K562 (cell line): Measurements from ENCODE around the gene TLCD5. TPM values are rescaled to one million over a fixed set of nuclear protein-coding genes. Genes with fewer than 3 reads are reported as not detected.
A peak's percentile ranks its signal among the peaks of the same experiment; 100 is the strongest.

Experiments
- ARNT ChIP-seq, 2 experiments: fragments of 450-650 bp; IDR thresholded peaks; 2 replicates each; pipeline ENCODE4 v1.6.1; 2016; ENCODE audit warnings: mild to moderate bottlenecking in 1 of 2
- CEBPZ ChIP-seq: fragments of 150-350 bp; IDR thresholded peaks from 2 replicates; pipeline ENCODE4 v1.6.1; 2014; ENCODE audit warnings: low read depth, mild to moderate bottlenecking, low read length, borderline replicate concordance
- CREM ChIP-seq: IDR thresholded peaks from 2 replicates; pipeline ENCODE4 v1.6.1; 2014; ENCODE audit warnings: antibody characterized with exemption, low read depth
- CTCFL ChIP-seq: IDR thresholded peaks from 2 replicates; pipeline ENCODE4 v1.6.1; 2011; ENCODE audit warnings: borderline replicate concordance, low read depth, mild to moderate bottlenecking, moderate library complexity, low read length; ENCODE audit not compliant: insufficient read depth, poor library complexity, severe bottlenecking
- ELF2 ChIP-seq: fragments of 250-450 bp; sonication (Bioruptor Pico); IDR thresholded peaks from 2 replicates; pipeline ENCODE4 v1.5.0; 2021; ENCODE audit warnings: mild to moderate bottlenecking
- ETV5 ChIP-seq: sonication (generic); formaldehyde crosslinking; IDR thresholded peaks from 2 replicates; pipeline ENCODE4 v1.4.0; 2020; ENCODE audit warnings: low read depth, mild to moderate bottlenecking, missing genetic modification reagents
- FIP1L1 ChIP-seq: fragments of 200-400 bp; formaldehyde crosslinking; IDR thresholded peaks from 2 replicates; pipeline ENCODE4 v1.6.1; 2018; ENCODE audit warnings: mild to moderate bottlenecking, low read depth, low read length; ENCODE audit not compliant: poor library complexity, severe bottlenecking
- FOXJ2 ChIP-seq: fragments of 200-800 bp; sonication (Bioruptor generic); IDR thresholded peaks from 2 replicates; pipeline ENCODE4 v1.6.1; 2016; ENCODE audit warnings: missing genetic modification characterization, missing compliant biosample characterization
- GATAD2A ChIP-seq: fragments of 450-650 bp; IDR thresholded peaks from 2 replicates; pipeline ENCODE4 v1.6.1; 2017
- HCFC1 ChIP-seq: IDR thresholded peaks from 2 replicates; pipeline ENCODE4 v1.6.1; 2012; ENCODE audit warnings: low read depth, low read length, improper control_type of control experiment
- HDAC2 ChIP-seq: fragments of 450-650 bp; IDR thresholded peaks from 2 replicates; pipeline ENCODE4 v1.6.1; 2016; ENCODE audit warnings: mild to moderate bottlenecking
- HES1 ChIP-seq: fragments of 450-650 bp; IDR thresholded peaks from 2 replicates; pipeline ENCODE4 v1.6.1; 2016; ENCODE audit warnings: low read depth, mild to moderate bottlenecking, moderate library complexity
- HLTF ChIP-seq: fragments of 450-650 bp; IDR thresholded peaks from 2 replicates; pipeline ENCODE4 v1.6.1; 2016
- MCM3 ChIP-seq: fragments of 450-650 bp; IDR thresholded peaks from 2 replicates; pipeline ENCODE4 v1.6.1; 2016
- NEUROD1 ChIP-seq: fragments of 150-350 bp; IDR thresholded peaks from 2 replicates; pipeline ENCODE4 v1.6.1; 2014; ENCODE audit warnings: borderline replicate concordance, low read length, low read depth; ENCODE audit not compliant: partially characterized antibody
- TEAD4 ChIP-seq, 2 experiments: sonication (generic) in 1 of 2; formaldehyde crosslinking in 1 of 2; IDR thresholded peaks; 2 replicates each; pipeline versions ENCODE4 v1.6.1 to v1.8.0; 2012 to 2022; ENCODE audit warnings: borderline replicate concordance in 1 of 2, inconsistent platforms in 1 of 2, low read length in 1 of 2, mild to moderate bottlenecking in 1 of 2, missing genetic modification reagents in 1 of 2
- WHSC1 ChIP-seq: IDR thresholded peaks from one replicate; pipeline ENCODE4 v1.6.1; 2012; ENCODE audit warnings: low read length, control low read depth, inconsistent platforms
- ZBTB49 ChIP-seq: sonication (generic); formaldehyde crosslinking; IDR thresholded peaks from 2 replicates; pipeline ENCODE4 v1.8.0; 2022; ENCODE audit warnings: missing genetic modification reagents, mild to moderate bottlenecking, borderline replicate concordance
- ZKSCAN1 ChIP-seq: fragments of 150-350 bp; IDR thresholded peaks from 2 replicates; pipeline ENCODE4 v1.6.1; 2016; ENCODE audit warnings: low read depth, low read length
- ZKSCAN3 ChIP-seq: fragments of 250-450 bp; sonication (Bioruptor Pico); IDR thresholded peaks from 2 replicates; pipeline ENCODE4 v1.4.0; 2020
- ZNF316 ChIP-seq: fragments of 450-650 bp; IDR thresholded peaks from 2 replicates; pipeline ENCODE4 v1.6.1; 2016
- ZNF764 ChIP-seq: fragments of 250-450 bp; sonication (Bioruptor Pico); IDR thresholded peaks from 2 replicates; pipeline ENCODE4 v1.4.0; 2020; ENCODE audit warnings: low read depth, mild to moderate bottlenecking, moderate library complexity
- polyA plus RNA-seq, 8 experiments: library from polyadenylated mRNA; depleted of rRNA in 4 of 8; stranded (reverse) in 5 of 8; unstranded in 3 of 8; fragments of >200 nt; fragmentation: Nextera tagmentation in 2 of 8; fragmentation: Illumina TruSeq in 1 of 8; extraction: Ambion mirVana in 2 of 8; extraction: Trizol in 1 of 8; gene quantifications; 2 replicates each; pipeline versions ENCODE4 v1.2.1 to v1.2.3, GENCODE V29; 2011 to 2014; ENCODE audit warnings: inconsistent platforms in 1 of 8, missing spikeins in 1 of 8
- total RNA-seq, 7 experiments: library from RNA; depleted of rRNA in 6 of 7; stranded (reverse); fragments of >200 nt in 6 of 7; fragmentation: Illumina TruSeq in 2 of 7; extraction: Trizol in 2 of 7; gene quantifications; 2 replicates each; pipeline versions ENCODE4 v1.2.1 to v1.2.3, GENCODE V29; 2011 to 2021; ENCODE audit warnings: low replicate concordance in 1 of 7

TLCD5 gene
- total and polyA plus RNA-seq, 9 of the 15 experiments (the other 6 are each of a cell fraction or from before 2014, with no cell fraction given), result 0.94 to 5.1 (median 1.6) TPM

GRCh38 chr11:120303004-120303637, 22.0 kb upstream of the TLCD5 start (continued):
- TF ChIP-seq WHSC1, result no peak
- TF ChIP-seq GATAD2A, result no peak
- no peak for TF ChIP-seq FOXJ2
- no peak for TF ChIP-seq ZKSCAN3
- no peak for TF ChIP-seq ZBTB49 (CRISPR knock-in tag)
- TF ChIP-seq ZNF764 (CRISPR knock-in tag), result peak; percentile 90
- no peak for TF ChIP-seq TEAD4 (IDR thresholded peaks at IDR 0.05; ENCODE audit: low read length)
- no peak for TF ChIP-seq TEAD4 (CRISPR knock-in tag; IDR thresholded peaks at IDR 0.05; ENCODE audit: borderline replicate concordance)
- TF ChIP-seq ARNT (IDR thresholded peaks at IDR 0.05), result no peak
- TF ChIP-seq MCM3, result no peak
- no peak for TF ChIP-seq HLTF
- no peak for TF ChIP-seq ETV5 (CRISPR knock-in tag)
- no peak for TF ChIP-seq HCFC1
- TF ChIP-seq ELF2 (CRISPR knock-in tag), result no peak
- TF ChIP-seq ZNF316, result no peak
- TF ChIP-seq CREM, result peak; percentile 86
- TF ChIP-seq NEUROD1, result no peak
- no peak for TF ChIP-seq HDAC2
- TF ChIP-seq CEBPZ, result no peak
- TF ChIP-seq ZKSCAN1, result 0 out of 2 replicates have a peak, but pooled peaks have one; percentile 35
- no peak for TF ChIP-seq HES1
- TF ChIP-seq CTCFL, result peak; percentile 52
- no peak for TF ChIP-seq FIP1L1
